Esophagus muscularis mucosa (tissue), 4 donors: ENCODE results near the gene TMC5. TPM values are rescaled to one million over a fixed set of nuclear protein-coding genes. Genes with fewer than 3 reads are reported as not detected.

Experiments used
- DNase-seq: peaks from one replicate; pipeline ENCODE4 v3.0.0-alpha.2; 2017; ENCODE audit errors: extremely low spot score
- H3K27ac ChIP-seq, 4 donors: fragments of 200-600 bp; sonication (generic); replicated peaks in 1 of 4; 1 replicate in 3 of 4; 2 replicates in 1 of 4; pipeline ENCODE4 v1.5.1; 2016 to 2019; ENCODE audit warnings: mild to moderate bottlenecking in 1 of 4
- H3K27me3 ChIP-seq, 4 donors: fragments of 200-600 bp; sonication (generic); one replicate each; pipeline versions ENCODE4 v1.5.1 to v1.6.0; 2016 to 2019
- H3K36me3 ChIP-seq, 4 donors: fragments of 200-600 bp; sonication (generic); one replicate each; pipeline ENCODE4 v1.5.1; 2016 to 2019
- H3K4me1 ChIP-seq, 4 donors: fragments of 200-600 bp; sonication (generic); one replicate each; pipeline ENCODE4 v1.5.1; 2016 to 2019
- H3K4me3 ChIP-seq, 4 donors: fragments of 200-600 bp; sonication (generic); 1 replicate in 2 of 4; 2 replicates in 2 of 4; pipeline ENCODE4 v1.5.1; 2016 to 2019; ENCODE audit warnings: mild to moderate bottlenecking in 4 of 4, moderate library complexity in 1 of 4
- H3K9me3 ChIP-seq, 4 donors: fragments of 200-600 bp; sonication (generic); 1 replicate in 3 of 4; 2 replicates in 1 of 4; pipeline ENCODE4 v1.5.1; 2016 to 2019
- EP300 ChIP-seq: sonication (generic); formaldehyde crosslinking; IDR thresholded peaks from one replicate; pipeline ENCODE4 v1.6.1; 2017; ENCODE audit warnings: antibody characterized with exemption
- POLR2A ChIP-seq: fragments of 450-650 bp; IDR thresholded peaks from one replicate; pipeline ENCODE4 v1.6.1; 2017; ENCODE audit warnings: antibody characterized with exemption, moderate library complexity, mild to moderate bottlenecking, low read depth
- POLR2AphosphoS5 ChIP-seq, 2 donors: sonication (generic); formaldehyde crosslinking; IDR thresholded peaks; one replicate each; pipeline ENCODE4 v1.6.1; 2017; ENCODE audit warnings: antibody characterized with exemption in 2 of 2
- WGBS: methylation state at CpG from one replicate; pipeline ENCODE4 v1.1.5; 2018; 5-methylcytosine and 5-hydroxymethylcytosine counted together
- intact Hi-C: fragments of 100-400 bp; cut with DNase I; formaldehyde crosslinking; loops from one replicate; pipeline ENCODE4 v1.15.1; 2023
- total RNA-seq, 4 donors: library from RNA; depleted of rRNA; stranded (reverse); fragments of >200 nt; gene quantifications; one replicate each; pipeline versions ENCODE4 v1.1.0 to v1.2.1, GENCODE V29; 2016
- TF ChIP-seq, protein P1 (sequence below), 3 experiments: fragments of 200-600 bp in 2 of 3; fragments of 450-650 bp in 1 of 3; sonication (generic) in 2 of 3; IDR thresholded peaks; one replicate each; pipeline ENCODE4 v1.5.1; 2017 to 2019; ENCODE audit warnings: antibody characterized with exemption in 3 of 3, mild to moderate bottlenecking in 2 of 3, moderate library complexity in 1 of 3

The TMC5 gene
- total RNA-seq, 4 donors from 2014 or later: under 0.01 to 0.42 (median 0.12) TPM

DNA sequence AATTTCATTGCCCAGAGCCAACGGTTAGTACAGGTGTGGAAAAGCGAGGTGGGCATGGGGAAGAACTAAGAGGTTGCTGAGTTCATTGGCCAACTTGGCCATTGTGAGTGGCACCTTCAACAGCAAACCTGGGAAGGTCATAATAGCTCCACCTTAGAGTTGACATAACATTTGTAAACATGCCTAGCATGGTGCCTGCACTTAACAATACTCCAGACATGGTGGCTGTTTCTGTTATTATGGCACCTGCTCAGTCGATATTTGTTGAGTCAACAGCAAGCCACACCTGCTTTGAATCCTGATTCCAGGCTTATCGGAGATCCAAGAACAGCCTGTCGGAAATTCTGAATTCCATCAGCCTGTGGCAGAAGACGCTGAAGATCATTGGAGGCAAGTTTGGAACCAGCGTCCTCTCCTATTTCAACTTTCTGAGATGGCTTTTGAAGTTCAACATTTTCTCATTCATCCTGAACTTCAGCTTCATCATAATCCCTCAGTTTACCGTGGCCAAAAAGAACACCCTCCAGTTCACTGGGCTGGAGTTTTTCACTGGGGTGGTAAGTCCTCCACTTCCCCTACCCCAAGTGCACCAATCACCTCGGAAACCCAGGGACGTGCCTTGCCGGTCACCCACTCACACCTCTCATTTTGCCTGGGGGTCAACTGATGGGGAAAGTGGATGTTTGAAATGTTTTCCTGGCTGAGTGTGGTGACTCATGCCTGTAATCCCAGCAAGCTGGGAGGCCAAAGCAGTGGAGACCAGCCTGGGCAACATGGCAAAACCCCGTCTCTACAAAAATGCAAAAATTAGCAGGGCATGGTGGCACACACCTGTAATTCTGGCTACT is 46.0 kb downstream of the TMC5 start:
- TF ChIP-seq, protein P1, sequence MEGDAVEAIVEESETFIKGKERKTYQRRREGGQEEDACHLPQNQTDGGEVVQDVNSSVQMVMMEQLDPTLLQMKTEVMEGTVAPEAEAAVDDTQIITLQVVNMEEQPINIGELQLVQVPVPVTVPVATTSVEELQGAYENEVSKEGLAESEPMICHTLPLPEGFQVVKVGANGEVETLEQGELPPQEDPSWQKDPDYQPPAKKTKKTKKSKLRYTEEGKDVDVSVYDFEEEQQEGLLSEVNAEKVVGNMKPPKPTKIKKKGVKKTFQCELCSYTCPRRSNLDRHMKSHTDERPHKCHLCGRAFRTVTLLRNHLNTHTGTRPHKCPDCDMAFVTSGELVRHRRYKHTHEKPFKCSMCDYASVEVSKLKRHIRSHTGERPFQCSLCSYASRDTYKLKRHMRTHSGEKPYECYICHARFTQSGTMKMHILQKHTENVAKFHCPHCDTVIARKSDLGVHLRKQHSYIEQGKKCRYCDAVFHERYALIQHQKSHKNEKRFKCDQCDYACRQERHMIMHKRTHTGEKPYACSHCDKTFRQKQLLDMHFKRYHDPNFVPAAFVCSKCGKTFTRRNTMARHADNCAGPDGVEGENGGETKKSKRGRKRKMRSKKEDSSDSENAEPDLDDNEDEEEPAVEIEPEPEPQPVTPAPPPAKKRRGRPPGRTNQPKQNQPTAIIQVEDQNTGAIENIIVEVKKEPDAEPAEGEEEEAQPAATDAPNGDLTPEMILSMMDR (IDR thresholded peaks at IDR 0.05): no peak
- 94% methylated on average over 10 of the region's 12 CpGs for WGBS
- Histone ChIP-seq H3K4me3 (no peak overlapping the region), H3K27ac (no peak overlapping the region), H3K27me3 (no peaks in the 10 kb centered on the region), H3K36me3 (no peaks in the 10 kb centered on the region), H3K4me1 (no peaks in the 10 kb centered on the region), H3K9me3 (no peaks in the 10 kb centered on the region)
- intact Hi-C loops: no loop called here
- no peak for DNase-seq

DNA sequence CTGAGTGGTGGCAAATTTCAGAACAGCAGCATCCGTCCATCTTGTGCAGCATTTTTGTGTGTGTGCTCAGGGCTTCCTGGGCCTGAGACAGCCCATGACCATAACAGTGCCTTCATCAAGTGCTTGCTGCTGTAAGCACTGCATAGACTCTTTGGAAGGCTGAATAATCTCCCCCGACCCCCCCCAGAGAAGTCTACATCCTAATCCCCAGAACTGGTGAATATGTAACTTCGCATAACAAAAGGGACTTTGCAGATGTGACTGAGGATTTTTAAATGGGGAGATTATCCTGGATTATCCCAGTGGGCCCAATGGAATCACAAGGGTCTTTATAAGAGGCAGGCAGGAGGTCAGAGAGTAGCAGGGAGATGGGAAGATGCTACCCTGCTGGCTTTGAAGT is 50.6 kb downstream of the TMC5 start:
- no peaks in the 10 kb centered on the region for H3K36me3 ChIP-seq
- H3K9me3 ChIP-seq: no peaks in the 10 kb centered on the region
- H3K27me3 ChIP-seq: no peaks in the 10 kb centered on the region
- no peaks in the 10 kb centered on the region for H3K4me1 ChIP-seq
- TF ChIP-seq EP300 (no peak), POLR2AphosphoS5 (IDR thresholded peaks at IDR 0.05) (no peak)
- no peak overlapping the region for H3K27ac ChIP-seq
- 92% methylated on average over 3 of the region's 3 CpGs for WGBS
- intact Hi-C loops: no loop called here
- DNase-seq: no peak
- no peak overlapping the region for H3K4me3 ChIP-seq

DNA sequence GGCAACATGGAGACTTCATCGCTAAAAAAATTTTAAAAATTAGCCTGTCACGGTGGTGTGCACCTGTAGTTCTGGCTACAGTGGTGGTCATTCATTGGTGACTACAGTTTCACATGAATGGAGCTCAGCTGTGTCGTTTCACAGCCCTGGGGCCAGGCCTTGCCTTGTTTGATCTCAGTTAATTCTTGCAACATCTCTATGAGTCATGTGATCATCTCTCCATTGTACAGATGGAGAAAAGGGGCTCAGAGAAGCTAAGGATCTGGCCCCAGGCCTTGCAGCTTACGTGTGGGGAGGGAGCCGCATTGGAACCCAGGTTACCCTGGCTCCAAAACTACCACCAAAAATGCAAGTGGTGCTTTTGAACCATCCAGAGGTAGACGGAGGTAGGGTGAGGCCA is 54.8 kb downstream of the TMC5 start:
- DNase-seq: no peak
- no peak for TF ChIP-seq EP300
- TF ChIP-seq POLR2AphosphoS5 (IDR thresholded peaks at IDR 0.05): no peak
- no peak for TF ChIP-seq POLR2A
- TF ChIP-seq, protein P1 (IDR thresholded peaks at IDR 0.05): no peak
- WGBS: 83% methylated on average over 6 of the region's 6 CpGs

DNA sequence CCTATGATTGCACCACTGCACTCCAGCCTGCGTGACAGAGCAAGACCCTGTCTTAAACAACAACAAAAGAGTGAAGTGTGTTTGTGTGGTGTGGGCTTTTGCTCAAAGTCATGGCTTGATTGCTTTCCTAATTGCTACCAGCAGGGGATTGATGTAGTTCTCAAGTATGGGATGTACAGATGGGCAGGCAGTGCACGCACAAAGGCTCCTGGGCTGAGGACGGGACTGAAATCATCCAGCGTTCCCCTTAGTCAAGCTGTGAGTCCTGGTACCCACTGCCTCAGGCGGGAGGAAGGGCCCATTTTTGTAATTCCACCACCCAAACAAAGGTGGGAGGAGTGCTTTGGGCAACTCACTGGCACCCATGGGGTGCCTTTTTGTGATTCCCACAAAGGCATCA is 56.9 kb downstream of the TMC5 start:
- 75% methylated on average over 5 of the region's 5 CpGs for WGBS
- H3K27me3 ChIP-seq: peaks cover 0 to 5% (median 0%) of the 10 kb centered on the region in 4 donors
- H3K27ac ChIP-seq: no peak overlapping the region
- H3K36me3 ChIP-seq: no peaks in the 10 kb centered on the region
- no peak for TF ChIP-seq POLR2A
- TF ChIP-seq, protein P1 (IDR thresholded peaks at IDR 0.05): no peak
- TF ChIP-seq POLR2AphosphoS5 (IDR thresholded peaks at IDR 0.05): no peak
- no peak for TF ChIP-seq EP300
- intact Hi-C loops: no loop called here
- DNase-seq: no peak
- H3K4me3 ChIP-seq: no peak overlapping the region
- no peaks in the 10 kb centered on the region for H3K4me1 ChIP-seq
- H3K9me3 ChIP-seq: no peaks in the 10 kb centered on the region

More for the DNA sequence above, 54.8 kb downstream of the TMC5 start:
- no peaks in the 10 kb centered on the region for H3K27me3 ChIP-seq
- no peak overlapping the region for H3K4me3 ChIP-seq
- intact Hi-C loops: no loop called here
- no peaks in the 10 kb centered on the region for H3K9me3 ChIP-seq
- H3K4me1 ChIP-seq: no peaks in the 10 kb centered on the region
- H3K27ac ChIP-seq: no peak overlapping the region
- no peaks in the 10 kb centered on the region for H3K36me3 ChIP-seq

DNA sequence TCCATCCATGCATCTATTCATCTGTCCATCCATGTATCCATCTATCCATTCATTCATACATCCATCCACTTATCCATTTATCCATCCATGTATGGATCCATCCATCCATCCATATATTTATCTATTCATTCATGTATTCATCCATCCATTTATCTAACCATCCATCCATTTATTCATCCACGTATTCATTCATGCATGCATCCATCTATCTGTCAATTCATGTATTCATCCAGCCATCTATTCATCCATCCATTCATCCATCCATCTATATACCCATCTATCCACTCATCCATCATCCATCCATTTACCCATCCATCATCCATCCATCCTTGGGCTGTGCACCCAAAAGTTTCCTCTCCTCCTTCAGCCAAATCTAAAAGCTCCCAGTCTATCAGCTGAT is 60.8 kb downstream of the TMC5 start:
- no peak overlapping the region for H3K4me3 ChIP-seq
- no peaks in the 10 kb centered on the region for H3K36me3 ChIP-seq
- WGBS: 83% methylated on average over 1 of the region's 1 CpG
- H3K27me3 ChIP-seq: peaks cover 0 to 7% (median 0%) of the 10 kb centered on the region in 4 donors
- intact Hi-C loops: no loop called here
- H3K9me3 ChIP-seq: no peaks in the 10 kb centered on the region
- TF ChIP-seq POLR2A: no peak
- TF ChIP-seq, protein P1 (IDR thresholded peaks at IDR 0.05): no peak
- no peak for TF ChIP-seq EP300
- TF ChIP-seq POLR2AphosphoS5 (IDR thresholded peaks at IDR 0.05): no peak
- no peaks in the 10 kb centered on the region for H3K4me1 ChIP-seq
- DNase-seq: no peak
- H3K27ac ChIP-seq: no peak overlapping the region
